Measurements from ENCODE around the gene PAFAH1B1.

DNA sequence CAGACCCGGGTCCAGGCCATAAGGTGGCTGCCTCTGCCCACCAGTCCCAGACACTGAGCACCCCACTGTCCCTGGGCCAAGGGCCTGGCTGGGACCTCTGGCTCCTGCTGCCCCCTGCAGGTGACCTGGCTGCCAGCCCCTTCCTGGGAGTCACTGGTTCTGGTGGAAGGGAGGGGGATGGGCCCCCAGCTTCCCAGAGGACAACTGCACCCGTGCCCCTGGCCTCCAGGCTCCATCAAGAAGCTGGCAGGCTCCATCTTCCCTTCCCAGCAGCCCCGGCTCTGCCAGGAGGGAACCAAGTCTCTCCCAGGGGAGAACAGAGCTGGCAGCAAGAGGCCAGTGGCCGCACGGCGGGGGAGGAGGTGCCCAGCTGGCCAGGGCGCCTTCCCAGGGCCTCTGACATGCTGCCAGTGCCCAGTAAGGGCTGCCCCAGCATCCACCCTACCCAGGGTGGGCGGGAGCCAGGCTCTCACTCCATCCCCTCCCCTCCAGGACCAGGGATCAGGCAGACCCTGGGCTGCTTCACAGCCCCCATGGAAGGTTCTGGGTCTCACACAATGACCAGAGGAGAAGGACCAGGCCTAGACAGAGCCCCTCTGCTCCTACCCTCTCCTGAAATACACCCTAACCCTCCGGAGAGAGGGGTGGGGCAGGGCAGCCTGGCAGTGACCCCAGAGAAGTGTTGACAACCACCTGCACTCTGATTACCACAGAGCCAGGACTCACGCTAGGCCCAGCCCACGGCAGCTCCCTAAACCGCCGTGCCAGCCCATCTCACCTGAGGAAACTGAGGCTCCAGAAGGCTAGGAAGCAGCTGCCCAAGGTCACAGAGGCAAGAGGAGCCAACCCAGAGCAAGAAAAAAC, 114.5 kb downstream of the PAFAH1B1 start:
- peak in 1 of 2 donors; percentile 22 for TF ChIP-seq POLR2A (IDR thresholded peaks at IDR 0.05)
- TF ChIP-seq, protein P1, sequence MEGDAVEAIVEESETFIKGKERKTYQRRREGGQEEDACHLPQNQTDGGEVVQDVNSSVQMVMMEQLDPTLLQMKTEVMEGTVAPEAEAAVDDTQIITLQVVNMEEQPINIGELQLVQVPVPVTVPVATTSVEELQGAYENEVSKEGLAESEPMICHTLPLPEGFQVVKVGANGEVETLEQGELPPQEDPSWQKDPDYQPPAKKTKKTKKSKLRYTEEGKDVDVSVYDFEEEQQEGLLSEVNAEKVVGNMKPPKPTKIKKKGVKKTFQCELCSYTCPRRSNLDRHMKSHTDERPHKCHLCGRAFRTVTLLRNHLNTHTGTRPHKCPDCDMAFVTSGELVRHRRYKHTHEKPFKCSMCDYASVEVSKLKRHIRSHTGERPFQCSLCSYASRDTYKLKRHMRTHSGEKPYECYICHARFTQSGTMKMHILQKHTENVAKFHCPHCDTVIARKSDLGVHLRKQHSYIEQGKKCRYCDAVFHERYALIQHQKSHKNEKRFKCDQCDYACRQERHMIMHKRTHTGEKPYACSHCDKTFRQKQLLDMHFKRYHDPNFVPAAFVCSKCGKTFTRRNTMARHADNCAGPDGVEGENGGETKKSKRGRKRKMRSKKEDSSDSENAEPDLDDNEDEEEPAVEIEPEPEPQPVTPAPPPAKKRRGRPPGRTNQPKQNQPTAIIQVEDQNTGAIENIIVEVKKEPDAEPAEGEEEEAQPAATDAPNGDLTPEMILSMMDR (IDR thresholded peaks at IDR 0.05): peak; percentile 29 to 71 (median 52)

Measured in heart left ventricle (tissue), 13 donors.